ENCODE results near the gene AKR1B1. TPM values are rescaled to one million over a fixed set of nuclear protein-coding genes. Genes with fewer than 3 reads are reported as not detected.

AKR1B1 gene
- total and polyA plus RNA-seq, 2 experiments from 2014 or later: 61.0 to 164 TPM

- Histone ChIP-seq H3K9me2 (ENCODE audit: insufficient read depth) (no peaks in the 10 kb centered on the region), H2AFZ (no peak overlapping the region), H4K20me1 (ENCODE audit: insufficient read depth) (no peaks in the 10 kb centered on the region), H3K4me2 (ENCODE audit: unreplicated experiment) (no peak overlapping the region), H3K4me1 (ENCODE audit: insufficient read depth) (peaks cover 8% of the 10 kb centered on the region), H3K27me3 (replicated peaks; ENCODE audit: insufficient read depth) (no peaks in the 10 kb centered on the region), H3K79me2 (ENCODE audit: insufficient read depth) (no peaks in the 10 kb centered on the region), H3K9ac (no peak overlapping the region), H3K4me3 (no peak overlapping the region), H3F3A (ENCODE audit: insufficient read depth) (peaks cover 4% of the 10 kb centered on the region; the same call in 1 of the 2 replicates), H3K36me3 (ENCODE audit: low read depth) (peaks cover 36% of the 10 kb centered on the region; the same call in 1 of the 2 replicates), H3K27ac (no peak overlapping the region), H3K9me3 (ENCODE audit: low read depth) (no peaks in the 10 kb centered on the region)
- in situ Hi-C loops (cut with MboI): loop anchor here (5.0 kb wide), 1 partner anchor 62 kb away; no protein-coding TSS in a partner anchor
- 96 to 99% methylated on average over 4 of the region's 4 CpGs for WGBS, 2 experiments (ENCODE audit: low coverage in 1 of 2, low lambda C conversion rate in 2 of 2, missing lambda C conversion rate in 2 of 2)
- TF ChIP-seq EZH2 (IDR thresholded peaks at IDR 0.05; ENCODE audit: insufficient read depth, poor library complexity, severe bottlenecking) (no peak), EZH2phosphoT487 (IDR thresholded peaks at IDR 0.05; ENCODE audit: insufficient read depth, low read depth) (no peak)
- no peak for DNase-seq
Observed at GRCh38 chr7:134444961-134445315, 14.0 kb downstream of the AKR1B1 start.

GRCh38 chr7:134444198-134444960 is 14.5 kb downstream of the AKR1B1 start:
- Histone ChIP-seq H3K9ac (no peak overlapping the region), H3K27me3 (replicated peaks; ENCODE audit: insufficient read depth) (no peaks in the 10 kb centered on the region), H3K9me3 (ENCODE audit: low read depth) (no peaks in the 10 kb centered on the region), H3K79me2 (ENCODE audit: insufficient read depth) (no peaks in the 10 kb centered on the region), H3K27ac (no peak overlapping the region), H3K9me2 (ENCODE audit: insufficient read depth) (no peaks in the 10 kb centered on the region), H3K4me2 (ENCODE audit: unreplicated experiment) (no peak overlapping the region), H3K4me1 (ENCODE audit: insufficient read depth) (peaks cover 8% of the 10 kb centered on the region), H3K36me3 (ENCODE audit: low read depth) (peaks cover 36% of the 10 kb centered on the region; the same call in 1 of the 2 replicates), H3F3A (ENCODE audit: insufficient read depth) (peaks cover 4% of the 10 kb centered on the region; the same call in 1 of the 2 replicates), H3K4me3 (no peak overlapping the region), H4K20me1 (ENCODE audit: insufficient read depth) (no peaks in the 10 kb centered on the region), H2AFZ (no peak overlapping the region)
- TF ChIP-seq EZH2phosphoT487 (IDR thresholded peaks at IDR 0.05; ENCODE audit: insufficient read depth, low read depth) (no peak), EZH2 (IDR thresholded peaks at IDR 0.05; ENCODE audit: insufficient read depth, poor library complexity, severe bottlenecking) (no peak)
- 90 to 97% methylated on average over 9 of the region's 9 CpGs for WGBS, 2 experiments (ENCODE audit: low coverage in 1 of 2, low lambda C conversion rate in 2 of 2, missing lambda C conversion rate in 2 of 2)
- in situ Hi-C loops (cut with MboI): loop anchor here (5.0 kb wide), 1 partner anchor 63 kb away; no protein-coding TSS in a partner anchor
- no peak for DNase-seq

- Histone ChIP-seq H3K36me3 (ENCODE audit: low read depth) (peaks cover 36% of the 10 kb centered on the region; the same call in 1 of the 2 replicates), H4K20me1 (ENCODE audit: insufficient read depth) (no peaks in the 10 kb centered on the region), H3K27me3 (replicated peaks; ENCODE audit: insufficient read depth) (no peaks in the 10 kb centered on the region), H3K4me1 (ENCODE audit: insufficient read depth) (peaks cover 6% of the 10 kb centered on the region), H2AFZ (no peak overlapping the region), H3K9me3 (ENCODE audit: low read depth) (no peaks in the 10 kb centered on the region), H3K4me2 (ENCODE audit: unreplicated experiment) (no peak overlapping the region), H3K27ac (no peak overlapping the region), H3K4me3 (no peak overlapping the region), H3F3A (ENCODE audit: insufficient read depth) (no peaks in the 10 kb centered on the region), H3K9me2 (ENCODE audit: insufficient read depth) (no peaks in the 10 kb centered on the region), H3K9ac (no peak overlapping the region), H3K79me2 (ENCODE audit: insufficient read depth) (no peaks in the 10 kb centered on the region)
- in situ Hi-C loops (cut with MboI): loop anchor here (5.0 kb wide), 1 partner anchor 64 kb away; no protein-coding TSS in a partner anchor
- DNase-seq: no peak
- TF ChIP-seq EZH2 (IDR thresholded peaks at IDR 0.05; ENCODE audit: insufficient read depth, poor library complexity, severe bottlenecking): no peak
- no peak for TF ChIP-seq EZH2phosphoT487 (IDR thresholded peaks at IDR 0.05; ENCODE audit: insufficient read depth, low read depth)
- 95 to 96% methylated on average over 10 of the region's 10 CpGs for WGBS, 2 experiments (ENCODE audit: low coverage in 1 of 2, low lambda C conversion rate in 2 of 2, missing lambda C conversion rate in 2 of 2)
Observed at GRCh38 chr7:134443396-134444070, 15.4 kb downstream of the AKR1B1 start.

DNA sequence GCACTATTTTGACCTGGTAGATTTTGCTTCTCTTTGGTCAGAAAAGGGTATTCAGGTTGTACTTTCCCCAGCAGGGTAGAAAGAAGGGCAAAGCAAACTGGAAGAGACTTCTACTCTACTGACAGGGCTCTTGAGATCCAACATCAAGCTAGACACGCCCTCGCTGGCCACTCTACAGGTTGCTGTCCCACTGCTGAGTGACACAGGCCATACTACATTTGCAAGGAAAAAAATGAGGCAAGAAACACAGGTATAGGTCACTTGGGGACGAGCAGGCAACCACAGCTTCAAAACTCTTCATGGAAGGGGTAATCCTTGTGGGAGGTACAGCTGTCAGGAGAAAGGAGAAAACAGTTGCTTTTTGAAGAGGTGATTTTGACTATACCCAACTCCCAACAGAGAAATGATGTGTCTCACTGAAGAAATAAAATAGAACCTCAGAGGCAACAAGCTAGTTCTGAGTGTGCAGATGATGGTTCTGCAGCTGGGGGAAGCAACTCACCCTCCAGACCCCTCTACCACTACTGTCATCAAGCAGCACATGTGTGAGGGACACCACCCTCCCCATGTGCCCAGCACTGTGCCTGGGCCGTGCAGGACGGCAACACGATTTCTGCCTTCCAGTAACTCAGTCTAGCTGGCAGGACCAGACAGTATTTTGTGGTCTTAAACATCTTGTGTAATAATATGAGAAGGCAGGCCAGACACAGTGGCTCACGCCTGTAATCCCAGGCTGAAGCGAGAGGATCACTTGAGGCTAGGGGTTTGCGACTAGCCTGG is 16.3 kb downstream of the AKR1B1 start:
- no peak for DNase-seq
- Histone ChIP-seq H3F3A (ENCODE audit: insufficient read depth) (no peaks in the 10 kb centered on the region), H3K79me2 (ENCODE audit: insufficient read depth) (no peaks in the 10 kb centered on the region), H3K4me1 (ENCODE audit: insufficient read depth) (no peaks in the 10 kb centered on the region), H3K36me3 (ENCODE audit: low read depth) (peaks cover 30% of the 10 kb centered on the region; the same call in 1 of the 2 replicates), H3K9me3 (ENCODE audit: low read depth) (no peaks in the 10 kb centered on the region), H3K9me2 (ENCODE audit: insufficient read depth) (no peaks in the 10 kb centered on the region), H2AFZ (no peak overlapping the region), H3K4me3 (no peak overlapping the region), H3K9ac (no peak overlapping the region), H3K27me3 (replicated peaks; ENCODE audit: insufficient read depth) (no peaks in the 10 kb centered on the region), H3K27ac (no peak overlapping the region), H4K20me1 (ENCODE audit: insufficient read depth) (no peaks in the 10 kb centered on the region), H3K4me2 (ENCODE audit: unreplicated experiment) (no peak overlapping the region)
- WGBS, 2 experiments (ENCODE audit: low coverage in 1 of 2, low lambda C conversion rate in 2 of 2, missing lambda C conversion rate in 2 of 2): 92 to 93% methylated on average over 9 of the region's 9 CpGs
- TF ChIP-seq EZH2 (IDR thresholded peaks at IDR 0.05; ENCODE audit: insufficient read depth, poor library complexity, severe bottlenecking) (no peak), EZH2phosphoT487 (IDR thresholded peaks at IDR 0.05; ENCODE audit: insufficient read depth, low read depth) (no peak)
- in situ Hi-C loops (cut with MboI): loop anchor here (5.0 kb wide), 1 partner anchor 65 kb away; no protein-coding TSS in a partner anchor

Measured in GM23248 (cell line).